Ishikawa (cell line): ENCODE results near the gene LIMA1.

Experiments used
- REST ChIP-seq: IDR thresholded peaks from 2 replicates; pipeline ENCODE4 v1.6.1; 2012; ENCODE audit warnings: low read depth, mild to moderate bottlenecking
- TEAD4 ChIP-seq: IDR thresholded peaks from 2 replicates; pipeline ENCODE4 v1.6.1; 2012

DNA sequence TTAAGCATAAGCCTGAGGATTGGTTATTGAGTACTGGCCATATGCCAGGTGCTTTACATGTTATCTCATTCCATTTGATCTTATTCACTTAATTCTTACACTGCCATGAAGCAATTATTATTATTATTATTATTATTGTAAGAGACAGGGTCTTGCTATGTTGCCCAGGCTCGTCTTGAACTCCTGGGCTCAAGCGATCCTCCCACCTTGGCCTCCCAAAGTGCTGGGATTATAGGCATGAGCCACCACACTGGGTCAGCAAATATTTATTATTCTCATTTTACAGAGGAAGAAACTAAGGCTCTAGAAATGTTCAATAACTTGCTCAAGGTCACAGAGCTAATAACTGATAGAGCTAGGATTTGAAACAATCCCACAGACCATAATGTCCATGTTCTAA is 14.8 kb downstream of the LIMA1 start:
- TF ChIP-seq REST (no peak), TEAD4 (no peak)
